SK-N-SH (cell line): Measurements from ENCODE around the gene OSBPL5.

Source experiments
- EZH2phosphoT487 ChIP-seq: fragments of 200-600 bp; sonication (generic); IDR thresholded peaks from 2 replicates; pipeline ENCODE4 v1.6.1; 2017; ENCODE audit warnings: low read depth, mixed run types, mild to moderate bottlenecking, antibody characterized with exemption, moderate library complexity, borderline replicate concordance
- JUND ChIP-seq: IDR thresholded peaks from 2 replicates; pipeline ENCODE4 v1.4.0; 2012
- POLR2AphosphoS5 ChIP-seq: IDR thresholded peaks from 2 replicates; pipeline ENCODE4 v1.6.1; 2012; ENCODE audit warnings: low read depth, low read length
- RFX5 ChIP-seq: IDR thresholded peaks from 2 replicates; pipeline ENCODE4 v1.6.1; 2012; ENCODE audit warnings: mild to moderate bottlenecking, improper control_type of control experiment, low read length
- TAF1 ChIP-seq: IDR thresholded peaks from 2 replicates; pipeline ENCODE4 v1.6.1; 2012; ENCODE audit warnings: low read depth, mild to moderate bottlenecking, low read length, moderate library complexity, borderline replicate concordance
- TF ChIP-seq, protein P1 (sequence below): fragments of 200-600 bp; sonication (generic); IDR thresholded peaks from 2 replicates; pipeline ENCODE4 v1.6.1; 2017; ENCODE audit warnings: antibody characterized with exemption, mild to moderate bottlenecking, moderate library complexity
- TF ChIP-seq, protein P2 (sequence below): IDR thresholded peaks from 2 replicates; pipeline ENCODE4 v1.6.1; 2012; ENCODE audit warnings: mild to moderate bottlenecking, low read depth, low read length, moderate library complexity
- TF ChIP-seq, protein P3 (sequence below): IDR thresholded peaks from 2 replicates; pipeline ENCODE4; 2012

DNA sequence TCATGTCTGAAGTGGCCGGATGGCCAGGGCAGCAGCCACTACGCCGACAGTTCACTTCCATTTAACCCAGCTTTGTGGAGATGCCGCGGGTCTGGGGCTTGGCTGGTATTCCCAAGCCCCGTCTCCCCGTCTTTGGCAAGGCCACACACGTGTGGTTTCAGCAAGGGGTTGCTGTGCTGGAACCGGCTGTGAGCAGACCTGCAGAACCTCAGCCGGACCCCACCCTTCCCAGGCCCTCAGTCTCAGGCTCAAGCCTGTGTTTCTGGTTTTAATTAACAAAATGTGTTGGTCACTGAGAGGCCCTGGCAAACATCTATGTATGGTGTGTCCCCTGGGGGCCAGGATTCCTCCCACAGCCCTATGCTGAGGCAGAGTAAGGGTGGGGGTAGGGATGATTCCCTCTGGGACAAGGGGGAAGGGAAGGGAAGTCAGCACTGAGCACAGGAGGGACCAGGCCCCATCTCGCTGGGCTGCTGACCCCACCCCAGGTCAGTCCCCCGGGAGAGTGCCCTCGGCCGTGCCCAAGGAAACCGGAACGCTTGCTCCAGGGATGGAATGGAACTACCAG is 9.3 kb downstream of the OSBPL5 start:
- TF ChIP-seq, protein P1, sequence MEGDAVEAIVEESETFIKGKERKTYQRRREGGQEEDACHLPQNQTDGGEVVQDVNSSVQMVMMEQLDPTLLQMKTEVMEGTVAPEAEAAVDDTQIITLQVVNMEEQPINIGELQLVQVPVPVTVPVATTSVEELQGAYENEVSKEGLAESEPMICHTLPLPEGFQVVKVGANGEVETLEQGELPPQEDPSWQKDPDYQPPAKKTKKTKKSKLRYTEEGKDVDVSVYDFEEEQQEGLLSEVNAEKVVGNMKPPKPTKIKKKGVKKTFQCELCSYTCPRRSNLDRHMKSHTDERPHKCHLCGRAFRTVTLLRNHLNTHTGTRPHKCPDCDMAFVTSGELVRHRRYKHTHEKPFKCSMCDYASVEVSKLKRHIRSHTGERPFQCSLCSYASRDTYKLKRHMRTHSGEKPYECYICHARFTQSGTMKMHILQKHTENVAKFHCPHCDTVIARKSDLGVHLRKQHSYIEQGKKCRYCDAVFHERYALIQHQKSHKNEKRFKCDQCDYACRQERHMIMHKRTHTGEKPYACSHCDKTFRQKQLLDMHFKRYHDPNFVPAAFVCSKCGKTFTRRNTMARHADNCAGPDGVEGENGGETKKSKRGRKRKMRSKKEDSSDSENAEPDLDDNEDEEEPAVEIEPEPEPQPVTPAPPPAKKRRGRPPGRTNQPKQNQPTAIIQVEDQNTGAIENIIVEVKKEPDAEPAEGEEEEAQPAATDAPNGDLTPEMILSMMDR: no peak
- TF ChIP-seq JUND: no peak
- TF ChIP-seq, protein P2, sequence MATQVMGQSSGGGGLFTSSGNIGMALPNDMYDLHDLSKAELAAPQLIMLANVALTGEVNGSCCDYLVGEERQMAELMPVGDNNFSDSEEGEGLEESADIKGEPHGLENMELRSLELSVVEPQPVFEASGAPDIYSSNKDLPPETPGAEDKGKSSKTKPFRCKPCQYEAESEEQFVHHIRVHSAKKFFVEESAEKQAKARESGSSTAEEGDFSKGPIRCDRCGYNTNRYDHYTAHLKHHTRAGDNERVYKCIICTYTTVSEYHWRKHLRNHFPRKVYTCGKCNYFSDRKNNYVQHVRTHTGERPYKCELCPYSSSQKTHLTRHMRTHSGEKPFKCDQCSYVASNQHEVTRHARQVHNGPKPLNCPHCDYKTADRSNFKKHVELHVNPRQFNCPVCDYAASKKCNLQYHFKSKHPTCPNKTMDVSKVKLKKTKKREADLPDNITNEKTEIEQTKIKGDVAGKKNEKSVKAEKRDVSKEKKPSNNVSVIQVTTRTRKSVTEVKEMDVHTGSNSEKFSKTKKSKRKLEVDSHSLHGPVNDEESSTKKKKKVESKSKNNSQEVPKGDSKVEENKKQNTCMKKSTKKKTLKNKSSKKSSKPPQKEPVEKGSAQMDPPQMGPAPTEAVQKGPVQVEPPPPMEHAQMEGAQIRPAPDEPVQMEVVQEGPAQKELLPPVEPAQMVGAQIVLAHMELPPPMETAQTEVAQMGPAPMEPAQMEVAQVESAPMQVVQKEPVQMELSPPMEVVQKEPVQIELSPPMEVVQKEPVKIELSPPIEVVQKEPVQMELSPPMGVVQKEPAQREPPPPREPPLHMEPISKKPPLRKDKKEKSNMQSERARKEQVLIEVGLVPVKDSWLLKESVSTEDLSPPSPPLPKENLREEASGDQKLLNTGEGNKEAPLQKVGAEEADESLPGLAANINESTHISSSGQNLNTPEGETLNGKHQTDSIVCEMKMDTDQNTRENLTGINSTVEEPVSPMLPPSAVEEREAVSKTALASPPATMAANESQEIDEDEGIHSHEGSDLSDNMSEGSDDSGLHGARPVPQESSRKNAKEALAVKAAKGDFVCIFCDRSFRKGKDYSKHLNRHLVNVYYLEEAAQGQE: no peak
- TF ChIP-seq, protein P3, sequence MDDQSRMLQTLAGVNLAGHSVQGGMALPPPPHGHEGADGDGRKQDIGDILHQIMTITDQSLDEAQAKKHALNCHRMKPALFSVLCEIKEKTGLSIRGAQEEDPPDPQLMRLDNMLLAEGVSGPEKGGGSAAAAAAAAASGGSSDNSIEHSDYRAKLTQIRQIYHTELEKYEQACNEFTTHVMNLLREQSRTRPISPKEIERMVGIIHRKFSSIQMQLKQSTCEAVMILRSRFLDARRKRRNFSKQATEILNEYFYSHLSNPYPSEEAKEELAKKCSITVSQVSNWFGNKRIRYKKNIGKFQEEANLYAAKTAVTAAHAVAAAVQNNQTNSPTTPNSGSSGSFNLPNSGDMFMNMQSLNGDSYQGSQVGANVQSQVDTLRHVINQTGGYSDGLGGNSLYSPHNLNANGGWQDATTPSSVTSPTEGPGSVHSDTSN: no peak
- TF ChIP-seq RFX5: no peak
- TF ChIP-seq POLR2AphosphoS5: peak; percentile 32; the same call in 1 of the 2 replicates
- TF ChIP-seq TAF1: no peak
- TF ChIP-seq EZH2phosphoT487: no peak
